K562 (cell line): ENCODE results near the gene HOGA1. TPM values are rescaled to one million over a fixed set of nuclear protein-coding genes. Genes with fewer than 3 reads are reported as not detected.
A peak's percentile ranks its signal among the peaks of the same experiment; 100 is the strongest.

Experiments
- ATAC-seq: fragments of 200-7000 bp; cut with Tn5 transposase; 3 replicates; pipeline ENCODE4 v1.9.1; 2020; ENCODE audit warnings: moderate library complexity
- BruUV-seq: library from RNA; stranded (reverse); fragments of 400-500 nt; replicated peaks from 2 replicates; lab custom pipeline; 2021; lab: Mats Ljungman, UMichigan
- CTCF ChIA-PET: fragments of 300-600 bp; formaldehyde crosslinking; extraction: SDS; loops from one replicate; lab custom pipeline; 2021; ENCODE audit warnings: low intra/inter-chr PET ratio; lab: Yijun Ruan, JAX
- POLR2A ChIA-PET: fragments of 300-600, 350-650 bp; sonication (Branson Sonifier 250); formaldehyde crosslinking; extraction: SDS; loops from one replicate; lab custom pipeline; 2021; ENCODE audit warnings: antibody characterized with exemption, inconsistent platforms; lab: Yijun Ruan, JAX
- DNase-seq, 4 experiments: peaks; one replicate each; pipeline versions ENCODE4 v3.0.0 to v3.0.0-alpha.2; 2011 to 2018; ENCODE audit warnings: low spot score in 3 of 4, mixed read lengths in 3 of 4; ENCODE audit errors: extremely low read depth in 1 of 4
- FAIRE-seq: peaks from 2 replicates; lab custom pipeline; 2011; peaks lifted over from hg19 to GRCh38; lab: Jason Lieb, UNC
- H2AFZ ChIP-seq: 2 replicates; pipeline ENCODE4 v1.6.0; 2011; ENCODE audit warnings: low read depth, low read length, control low read depth, inconsistent platforms
- H3K27ac ChIP-seq: fragments of 200-600 bp; 3 replicates; pipeline ENCODE4 v1.8.0; 2011; ENCODE audit warnings: low read depth, mild to moderate bottlenecking, control low read depth, inconsistent platforms, low read length, moderate library complexity, mixed read lengths; ENCODE audit errors: extremely low read depth
- H3K27me3 ChIP-seq, 2 experiments: fragments of 300-600 bp in 1 of 2; 2 replicates in 1 of 2; 3 replicates in 1 of 2; pipeline versions ENCODE4 v1.6.0 to v1.8.0; 2011; ENCODE audit warnings: inconsistent platforms in 2 of 2, low read length in 2 of 2, mild to moderate bottlenecking in 1 of 2, mixed read lengths in 1 of 2, moderate library complexity in 1 of 2; ENCODE audit not compliant: control insufficient read depth in 2 of 2, insufficient read depth in 2 of 2
- H3K36me3 ChIP-seq: fragments of 300-600 bp; 3 replicates; pipeline ENCODE4 v1.8.0; 2011; ENCODE audit warnings: mild to moderate bottlenecking, low read length, inconsistent platforms; ENCODE audit not compliant: control insufficient read depth, insufficient read depth
- H3K4me1 ChIP-seq, 2 experiments: fragments of 200-600 bp in 1 of 2; replicated peaks in 1 of 2; 2 replicates in 1 of 2; 3 replicates in 1 of 2; pipeline versions ENCODE4 v1.5.1 to v1.8.0; 2011; ENCODE audit warnings: inconsistent platforms in 2 of 2, low read length in 2 of 2, mild to moderate bottlenecking in 1 of 2, mixed read lengths in 1 of 2, moderate library complexity in 1 of 2; ENCODE audit not compliant: control insufficient read depth in 2 of 2, insufficient read depth in 2 of 2
- H3K4me2 ChIP-seq: 2 replicates; pipeline ENCODE4 v1.6.1; 2011; ENCODE audit warnings: low read length, control low read depth, inconsistent platforms, mixed read lengths; ENCODE audit not compliant: insufficient read depth
- H3K4me3 ChIP-seq: fragments of 200-600 bp; sonication (generic), shearing (Covaris generic); 2 replicates; pipeline ENCODE4 v1.5.1; 2016; ENCODE audit warnings: control low read depth, inconsistent platforms
- H3K79me2 ChIP-seq: fragments of 200-600 bp; 3 replicates; pipeline ENCODE4 v1.8.0; 2011; ENCODE audit warnings: low read length, inconsistent platforms; ENCODE audit not compliant: control insufficient read depth, insufficient read depth
- H3K9ac ChIP-seq, 2 experiments: 2 replicates each; pipeline versions ENCODE4 v1.6.0 to v1.6.1; 2011; ENCODE audit warnings: low read depth in 2 of 2, low read length in 2 of 2, control low read depth in 1 of 2, inconsistent platforms in 1 of 2, mild to moderate bottlenecking in 1 of 2, mixed read lengths in 1 of 2; ENCODE audit not compliant: insufficient read depth in 1 of 2
- H3K9me1 ChIP-seq: one replicate; pipeline ENCODE4 v1.6.0; 2011; ENCODE audit warnings: inconsistent platforms, mild to moderate bottlenecking, low read length, moderate library complexity; ENCODE audit not compliant: control insufficient read depth, insufficient read depth
- H3K9me3 ChIP-seq: replicated peaks from 2 replicates; pipeline ENCODE4 v1.5.1; 2011; ENCODE audit warnings: low read depth, low read length, inconsistent platforms; ENCODE audit not compliant: control insufficient read depth, insufficient read depth
- H4K20me1 ChIP-seq: replicated peaks from 2 replicates; pipeline ENCODE4 v1.6.1; 2011; ENCODE audit warnings: low read length, inconsistent platforms, mixed read lengths; ENCODE audit not compliant: control insufficient read depth, insufficient read depth
- ATF6 ChIP-seq: sonication (generic); formaldehyde crosslinking; IDR thresholded peaks from 2 replicates; pipeline ENCODE4 v1.4.0; 2020; ENCODE audit warnings: mild to moderate bottlenecking, missing genetic modification reagents
- CTCF ChIP-seq, 3 experiments: IDR thresholded peaks in 2 of 3; conservative IDR thresholded peaks in 1 of 3; 2 replicates each; pipeline ENCODE4 v1.5.1; 2011 to 2012; ENCODE audit warnings: low read length in 3 of 3, mild to moderate bottlenecking in 3 of 3, control low read depth in 2 of 3, improper control_type of control experiment in 1 of 3, inconsistent platforms in 1 of 3, low read depth in 1 of 3, mixed read lengths in 1 of 3, moderate library complexity in 1 of 3; ENCODE audit not compliant: insufficient read depth in 2 of 3
- HNRNPH1 ChIP-seq: fragments of 200-400 bp; formaldehyde crosslinking; optimal IDR thresholded peaks from 2 replicates; pipeline ENCODE3; 2017; ENCODE audit warnings: low read depth, mild to moderate bottlenecking, low read length, moderate library complexity
- KLF16 ChIP-seq: IDR thresholded peaks from 2 replicates; pipeline ENCODE4 v1.6.1; 2016; ENCODE audit warnings: antibody characterized with exemption
- REST ChIP-seq, 2 experiments: fragments of 450-650 bp; formaldehyde crosslinking in 1 of 2; IDR thresholded peaks; 2 replicates each; pipeline versions ENCODE4 v1.4.0 to v1.6.1; 2014 to 2020; ENCODE audit warnings: mild to moderate bottlenecking in 2 of 2, borderline replicate concordance in 1 of 2, low read depth in 1 of 2
- SMC3 ChIP-seq: conservative IDR thresholded peaks from 2 replicates; pipeline ENCODE4 v1.6.1; 2011; ENCODE audit warnings: low read depth, low read length, improper control_type of control experiment; ENCODE audit not compliant: insufficient read depth
- SRSF9 ChIP-seq: fragments of 200-400 bp; formaldehyde crosslinking; IDR thresholded peaks from 2 replicates; pipeline ENCODE4 v1.6.1; 2017; ENCODE audit warnings: low read depth, low read length, borderline replicate concordance
- STAG1 ChIP-seq: sonication (generic); formaldehyde crosslinking; IDR thresholded peaks from 2 replicates; pipeline ENCODE4 v1.5.0; 2020; ENCODE audit warnings: missing genetic modification reagents, borderline replicate concordance
- WGBS: fragments of 100-300 bp; shearing (Covaris generic); methylation state at CpG from one replicate; pipeline ENCODE4 v1.1.6; 2016; ENCODE audit warnings: low coverage, mixed read lengths; ENCODE audit not compliant: insufficient coverage; ENCODE audit errors: missing lambda C conversion rate; 5-methylcytosine and 5-hydroxymethylcytosine counted together
- in situ Hi-C: fragments of 300-500 bp; cut with MboI; formaldehyde crosslinking; loops from 4 replicates; pipeline ENCODE4 v1.15.0; 2018; ENCODE audit warnings: inconsistent platforms, mixed read lengths
- intact Hi-C: fragments of 100-400 bp; cut with micrococcal nuclease; formaldehyde crosslinking; loops from 2 replicates; pipeline ENCODE4 v1.14.2; 2022
- polyA plus RNA-seq, 8 experiments: library from polyadenylated mRNA; depleted of rRNA in 4 of 8; stranded (reverse) in 5 of 8; unstranded in 3 of 8; fragments of >200 nt; fragmentation: Nextera tagmentation in 2 of 8; fragmentation: Illumina TruSeq in 1 of 8; extraction: Ambion mirVana in 2 of 8; extraction: Trizol in 1 of 8; gene quantifications; 2 replicates each; pipeline versions ENCODE4 v1.2.1 to v1.2.3, GENCODE V29; 2011 to 2014; ENCODE audit warnings: inconsistent platforms in 1 of 8, missing spikeins in 1 of 8
- total RNA-seq, 7 experiments: library from RNA; depleted of rRNA in 6 of 7; stranded (reverse); fragments of >200 nt in 6 of 7; fragmentation: Illumina TruSeq in 2 of 7; extraction: Trizol in 2 of 7; gene quantifications; 2 replicates each; pipeline versions ENCODE4 v1.2.1 to v1.2.3, GENCODE V29; 2011 to 2021; ENCODE audit warnings: low replicate concordance in 1 of 7

Gene HOGA1
- total and polyA plus RNA-seq, 9 of the 15 experiments (the other 6 are each of a cell fraction or from before 2014, with no cell fraction given): not detected

- intact Hi-C loops (no loop called here), in situ Hi-C loops (no loop called here)
- Histone ChIP-seq H3K27me3 (no peaks in the 10 kb centered on the region), H3K4me3 (no peak overlapping the region), H3K9me1 (no peaks in the 10 kb centered on the region), H2AFZ (no peak overlapping the region), H3K4me2 (no peak overlapping the region), H4K20me1 (no peaks in the 10 kb centered on the region), H3K9ac (no peak overlapping the region), H3K27ac (no peak overlapping the region), H3K4me1 (no peaks in the 10 kb centered on the region; a peak in 2 of 5 replicates), H3K9me3 (no peaks in the 10 kb centered on the region), H3K79me2 (no peaks in the 10 kb centered on the region), H3K36me3 (no peaks in the 10 kb centered on the region)
- 25% methylated on average over 6 of the region's 6 CpGs for WGBS
- ChIA-PET CTCF (interaction anchor here (1.0 to 2.1 kb wide), 2 partner anchors 19 to 78 kb away, joined by 4 read pairs; no protein-coding TSS in a partner anchor), POLR2A (interaction anchor here (1.1 kb wide), 1 partner anchor 12 kb away, joined by 3 read pairs; no protein-coding TSS in a partner anchor)
- no TSS peak for BruUV-seq
- ATAC-seq (peak; percentile 96), FAIRE-seq (no peak), DNase-seq (peak; percentile 62 to 68 (median 64))
- TF ChIP-seq HNRNPH1 (no peak), ATF6 (CRISPR knock-in tag) (no peak), CTCF (IDR thresholded peaks at IDR 0.05 in 2 of 3, conservative IDR thresholded peaks at IDR 0.05 in 1 of 3; ENCODE audit: insufficient read depth in 2 of 3, low read depth in 1 of 3, low read length in 3 of 3) (peak; percentile 72 to 83 (median 79)), SMC3 (peak; percentile 50), KLF16 (0 out of 2 replicates have a peak, but pooled peaks have one; percentile 9), SRSF9 (no peak), STAG1 (CRISPR knock-in tag) (peak; percentile 23; the same call in 1 of the 2 replicates), REST (IDR thresholded peaks at IDR 0.05; ENCODE audit: borderline replicate concordance) (peak; percentile 33; the same call in 1 of the 2 replicates), REST (CRISPR knock-in tag; IDR thresholded peaks at IDR 0.05; ENCODE audit: low read depth) (no peak)
Observed at GRCh38 chr10:97534746-97535367, 49.3 kb upstream of the HOGA1 start.
